A549 (cell line): Measurements from ENCODE around the gene SLC36A1. TPM values are rescaled to one million over a fixed set of nuclear protein-coding genes. Genes with fewer than 3 reads are reported as not detected.

Source experiments
- ATAC-seq, 2 experiments: fragments of 200-7000 bp in 1 of 2; fragments of >200 bp in 1 of 2; cut with Nextera tagmentation in 1 of 2; cut with Tn5 transposase in 1 of 2; 3 replicates each; pipeline versions ENCODE4 v1.8.0 to v1.9.1; 2018 to 2020; ENCODE audit warnings: mild to moderate bottlenecking in 1 of 2, moderate library complexity in 1 of 2
- CTCF ChIA-PET: fragments of 300-600 bp; sonication (Branson Sonifier 250); formaldehyde crosslinking; extraction: SDS; loops from one replicate; lab custom pipeline; 2021; ENCODE audit warnings: antibody characterized with exemption, inconsistent platforms; lab: Yijun Ruan, JAX
- POLR2A ChIA-PET: fragments of 350-600 bp; formaldehyde crosslinking; extraction: SDS; loops from one replicate; lab custom pipeline; 2021; ENCODE audit warnings: antibody characterized with exemption, inconsistent platforms; lab: Yijun Ruan, JAX
- DNase-seq, 2 experiments: peaks; one replicate each; pipeline versions ENCODE4 v3.0.0 to v3.0.0-alpha.2; 2011 to 2016; ENCODE audit warnings: low read depth in 1 of 2, low spot score in 1 of 2
- FAIRE-seq: peaks from 2 replicates; lab custom pipeline; 2011; peaks lifted over from hg19 to GRCh38; lab: Jason Lieb, UNC
- H3K27ac ChIP-seq, 2 experiments: fragments of >200 bp; sonication (Bioruptor Twin); formaldehyde crosslinking; 3 replicates each; pipeline ENCODE4 v1.5.1; 2016 to 2017
- H3K4me1 ChIP-seq: fragments of >200 bp; sonication (Bioruptor Twin); formaldehyde crosslinking; 3 replicates; pipeline ENCODE4 v1.6.1; 2016
- H3K4me2 ChIP-seq: fragments of >200 bp; sonication (Bioruptor Twin); formaldehyde crosslinking; 3 replicates; pipeline ENCODE4 v1.6.1; 2016
- H3K4me3 ChIP-seq: fragments of >200 bp; sonication (Bioruptor Twin); formaldehyde crosslinking; 3 replicates; pipeline ENCODE4 v1.5.1; 2016
- H3K9me3 ChIP-seq: fragments of >200 bp; sonication (Bioruptor Twin); formaldehyde crosslinking; 3 replicates; pipeline ENCODE4 v1.6.1; 2016
- BHLHE40 ChIP-seq: IDR thresholded peaks from 2 replicates; pipeline ENCODE4 v1.6.1; 2012; ENCODE audit warnings: low read depth, low read length, inconsistent platforms
- CBX2 ChIP-seq: fragments of 200-600 bp; sonication (generic); IDR thresholded peaks from 2 replicates; pipeline ENCODE4 v1.6.1; 2016; ENCODE audit warnings: low read depth, mild to moderate bottlenecking, borderline replicate concordance
- CEBPB ChIP-seq, 2 experiments: fragments of >200 bp in 1 of 2; sonication (Bioruptor Twin) in 1 of 2; formaldehyde crosslinking in 1 of 2; IDR thresholded peaks; 2 replicates each; pipeline ENCODE4 v1.6.1; 2012 to 2016
- CHD4 ChIP-seq: fragments of 200-600 bp; sonication (generic); IDR thresholded peaks from 2 replicates; pipeline ENCODE4 v1.6.1; 2016; ENCODE audit warnings: antibody characterized with exemption, mild to moderate bottlenecking, borderline replicate concordance
- FOSB ChIP-seq: fragments of 250-450 bp; sonication (Bioruptor Pico); IDR thresholded peaks from 2 replicates; pipeline ENCODE4 v1.5.0; 2020; ENCODE audit warnings: mild to moderate bottlenecking, moderate library complexity
- HEYL ChIP-seq: fragments of 250-450 bp; sonication (Bioruptor Pico); IDR thresholded peaks from 2 replicates; pipeline ENCODE4 v1.8.0; 2021; ENCODE audit warnings: mild to moderate bottlenecking, moderate library complexity
- JUN ChIP-seq, 2 experiments: fragments of >200 bp; sonication (Bioruptor Twin); formaldehyde crosslinking; IDR thresholded peaks; 2 replicates in 1 of 2; 3 replicates in 1 of 2; pipeline ENCODE4 v1.6.1; 2016 to 2017
- KDM5A ChIP-seq: fragments of 200-600 bp; sonication (generic); IDR thresholded peaks from 2 replicates; pipeline ENCODE4 v1.6.1; 2016; ENCODE audit warnings: antibody characterized with exemption, mild to moderate bottlenecking
- MAFK ChIP-seq: fragments of 450-650 bp; IDR thresholded peaks from 2 replicates; pipeline ENCODE4 v1.6.1; 2014; ENCODE audit not compliant: partially characterized antibody
- MAZ ChIP-seq: fragments of 150-350 bp; IDR thresholded peaks from 2 replicates; pipeline ENCODE4 v1.6.1; 2014; ENCODE audit warnings: antibody characterized with exemption, low read depth, low read length, borderline replicate concordance
- POLR2A ChIP-seq: IDR thresholded peaks from 2 replicates; pipeline ENCODE4 v1.6.1; 2012; ENCODE audit warnings: mild to moderate bottlenecking, low read length
- POLR2AphosphoS2 ChIP-seq: conservative IDR thresholded peaks from 2 replicates; pipeline ENCODE4 v1.6.1; 2012; ENCODE audit warnings: low read length, improper control_type of control experiment, inconsistent platforms
- RARB ChIP-seq: fragments of 250-450 bp; sonication (Bioruptor Pico); IDR thresholded peaks from 2 replicates; pipeline ENCODE4 v1.8.0; 2021; ENCODE audit warnings: mild to moderate bottlenecking, moderate library complexity
- RNF2 ChIP-seq: fragments of 200-600 bp; sonication (generic); IDR thresholded peaks from 2 replicates; pipeline ENCODE4 v1.6.1; 2016; ENCODE audit warnings: low read depth, mild to moderate bottlenecking, antibody characterized with exemption, moderate library complexity, borderline replicate concordance
- SREBF2 ChIP-seq: fragments of 450-650 bp; IDR thresholded peaks from 2 replicates; pipeline ENCODE4 v1.6.1; 2014; ENCODE audit warnings: mild to moderate bottlenecking, moderate library complexity
- ZC3H11A ChIP-seq: fragments of 450-650 bp; IDR thresholded peaks from 2 replicates; pipeline ENCODE4 v1.6.1; 2014; ENCODE audit warnings: antibody characterized with exemption, mild to moderate bottlenecking
- ZFP36 ChIP-seq: fragments of 450-650 bp; IDR thresholded peaks from 2 replicates; pipeline ENCODE4 v1.6.1; 2014; ENCODE audit warnings: borderline replicate concordance; ENCODE audit not compliant: partially characterized antibody
- ZNF302 ChIP-seq: fragments of 250-450 bp; sonication (Bioruptor Pico); IDR thresholded peaks from 2 replicates; pipeline ENCODE4 v1.9.0; 2021; ENCODE audit warnings: inconsistent platforms, mild to moderate bottlenecking, moderate library complexity
- WGBS: methylation state at CpG from one replicate; pipeline ENCODE4 v1.1.6; 2017; ENCODE audit errors: missing lambda C conversion rate; 5-methylcytosine and 5-hydroxymethylcytosine counted together
- polyA plus RNA-seq, 4 experiments: library from polyadenylated mRNA; depleted of rRNA in 3 of 4; stranded (reverse); fragments of >200 nt; fragmentation: RNase III in 1 of 4; extraction: RNeasy Plus Mini Kit Qiagen cat#74134 plus additional on column Dnase treatment in 1 of 4; gene quantifications; 2 replicates in 3 of 4; 3 replicates in 1 of 4; pipeline ENCODE4 v1.2.3, GENCODE V29; 2011 to 2017
- TF ChIP-seq, protein P1 (sequence below): IDR thresholded peaks from 2 replicates; pipeline ENCODE4 v1.6.1; 2012
- TF ChIP-seq, protein P2 (sequence below): IDR thresholded peaks from 2 replicates; pipeline ENCODE4 v1.6.1; 2012
- TF ChIP-seq, protein P3 (sequence below): fragments of 450-650 bp; IDR thresholded peaks from 2 replicates; pipeline ENCODE4 v1.6.1; 2014; ENCODE audit warnings: antibody characterized with exemption
- TF ChIP-seq, protein P4 (sequence below): fragments of 250-450 bp; sonication (Bioruptor Pico); IDR thresholded peaks from 2 replicates; pipeline ENCODE4 v1.5.0; 2021; ENCODE audit warnings: mild to moderate bottlenecking, moderate library complexity, borderline replicate concordance
- TF ChIP-seq, protein P5 (sequence below): fragments of 200-600 bp; sonication (generic); IDR thresholded peaks from 2 replicates; pipeline ENCODE4 v1.6.1; 2016; ENCODE audit warnings: antibody characterized with exemption, mild to moderate bottlenecking, moderate library complexity

The SLC36A1 gene
- polyA plus RNA-seq, 2 of the 4 experiments (the other 2 are of a cell fraction) = 7.4 to 10.8 TPM

DNA sequence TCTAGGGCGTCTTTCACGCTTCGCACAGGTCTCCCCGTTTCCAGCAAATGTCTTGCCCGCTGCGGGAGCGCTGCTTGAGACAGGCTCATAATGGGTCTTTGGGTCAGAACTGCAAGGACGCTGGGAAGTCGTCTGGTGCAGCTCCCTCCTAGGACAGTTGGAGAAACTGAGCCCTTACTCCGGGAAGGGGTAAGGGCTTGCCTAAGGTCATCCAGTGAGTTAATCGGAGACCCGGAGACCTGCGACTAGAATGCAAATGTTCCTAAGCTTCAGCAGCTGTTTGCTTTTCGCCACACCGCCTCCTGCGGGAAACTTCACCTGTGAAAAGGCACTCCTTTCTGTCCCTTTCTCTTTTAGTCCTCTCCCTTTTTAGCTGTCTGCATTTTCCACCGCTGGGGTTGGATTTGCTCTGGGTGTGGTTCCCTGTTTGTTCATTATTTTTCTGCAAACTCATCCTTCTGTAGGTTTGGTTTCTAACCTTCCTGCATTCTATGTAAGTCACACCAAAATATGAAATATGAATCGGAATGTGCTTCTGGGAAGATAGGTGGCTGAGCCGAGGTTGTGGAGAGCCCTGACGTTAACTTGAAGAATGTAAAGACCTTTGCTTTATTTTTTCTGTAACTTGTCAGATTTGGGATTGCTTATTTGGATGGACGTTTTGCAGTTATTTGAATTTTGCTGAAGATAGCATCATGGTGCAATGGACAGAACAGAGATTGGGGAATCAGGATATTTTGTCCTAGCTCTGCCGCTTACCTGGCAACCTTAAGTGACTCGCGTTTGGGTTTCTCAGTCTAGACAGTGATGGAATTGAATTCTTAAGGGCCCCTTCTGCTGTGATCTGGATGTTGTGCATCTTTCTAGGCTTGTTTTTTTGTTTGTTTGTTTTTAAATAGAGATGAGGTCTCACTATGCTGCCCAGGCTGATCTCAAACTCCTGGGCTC is 909 bp downstream of the SLC36A1 start:
- FAIRE-seq = no peak
- ChIA-PET CTCF (interaction anchor here (0.6 to 5.2 kb wide), 35 partner anchors 8 to 400 kb away, joined by 3 to 83 read pairs (median 5); partner anchors contain the start of gene GM2A), POLR2A (no interaction called here)
- peak in 1 of 2 experiments; percentile 13 for DNase-seq
- H3K9me3 ChIP-seq = no peaks in the 10 kb centered on the region
- TF ChIP-seq JUN (IDR thresholded peaks at IDR 0.05) = no peak
- TF ChIP-seq, protein P1, sequence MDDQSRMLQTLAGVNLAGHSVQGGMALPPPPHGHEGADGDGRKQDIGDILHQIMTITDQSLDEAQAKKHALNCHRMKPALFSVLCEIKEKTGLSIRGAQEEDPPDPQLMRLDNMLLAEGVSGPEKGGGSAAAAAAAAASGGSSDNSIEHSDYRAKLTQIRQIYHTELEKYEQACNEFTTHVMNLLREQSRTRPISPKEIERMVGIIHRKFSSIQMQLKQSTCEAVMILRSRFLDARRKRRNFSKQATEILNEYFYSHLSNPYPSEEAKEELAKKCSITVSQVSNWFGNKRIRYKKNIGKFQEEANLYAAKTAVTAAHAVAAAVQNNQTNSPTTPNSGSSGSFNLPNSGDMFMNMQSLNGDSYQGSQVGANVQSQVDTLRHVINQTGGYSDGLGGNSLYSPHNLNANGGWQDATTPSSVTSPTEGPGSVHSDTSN = no peak
- TF ChIP-seq SREBF2 = no peak
- TF ChIP-seq, protein P2, sequence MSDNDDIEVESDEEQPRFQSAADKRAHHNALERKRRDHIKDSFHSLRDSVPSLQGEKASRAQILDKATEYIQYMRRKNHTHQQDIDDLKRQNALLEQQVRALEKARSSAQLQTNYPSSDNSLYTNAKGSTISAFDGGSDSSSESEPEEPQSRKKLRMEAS = no peak
- no peak for TF ChIP-seq ZFP36
- no peak for TF ChIP-seq ZC3H11A
- no peak for TF ChIP-seq RARB
- TF ChIP-seq, all 56 proteins: peak for 0
- Histone ChIP-seq H3K27ac (peak overlapping the region; percentile 72 to 89), H3K4me1 (peaks cover 16% of the 10 kb centered on the region), H3K4me3 (peak overlapping the region; percentile 75), H3K4me2 (peak overlapping the region; percentile 92)
- 17% methylated on average over 22 of the region's 24 CpGs for WGBS
- peak; percentile 63 to 65 for ATAC-seq

DNA sequence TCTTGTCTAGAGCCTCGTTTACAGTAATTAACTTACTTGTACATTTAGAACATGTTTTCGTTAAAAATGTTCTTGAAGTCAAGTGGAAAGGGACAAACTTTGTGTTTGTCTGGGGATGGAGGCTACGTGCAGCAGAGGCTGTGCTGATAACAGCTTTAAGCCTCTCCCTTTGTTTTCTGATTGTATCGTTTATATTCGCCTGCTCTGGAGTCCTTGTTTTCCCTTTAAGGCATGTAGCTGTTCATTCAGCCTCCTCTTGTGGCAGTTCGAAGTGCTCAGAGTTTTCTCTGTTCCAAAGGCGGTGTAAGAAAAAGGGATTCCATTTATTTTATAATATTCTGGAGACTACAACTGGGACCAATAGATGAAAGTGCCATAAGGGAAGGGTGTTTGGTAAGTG is 1.9 kb downstream of the SLC36A1 start:
- FAIRE-seq = no peak
- no peak for DNase-seq
- Histone ChIP-seq H3K9me3 (no peaks in the 10 kb centered on the region), H3K4me1 (peaks cover 16% of the 10 kb centered on the region), H3K4me3 (no peak overlapping the region), H3K27ac (no peak overlapping the region), H3K4me2 (peak overlapping the region; percentile 92; the same call in 1 of the 3 replicates)
- WGBS = 85% methylated on average over 7 of the region's 7 CpGs
- TF ChIP-seq CHD4 = no peak
- no peak for TF ChIP-seq ZNF302 (CRISPR knock-in tag)
- TF ChIP-seq, protein P3, sequence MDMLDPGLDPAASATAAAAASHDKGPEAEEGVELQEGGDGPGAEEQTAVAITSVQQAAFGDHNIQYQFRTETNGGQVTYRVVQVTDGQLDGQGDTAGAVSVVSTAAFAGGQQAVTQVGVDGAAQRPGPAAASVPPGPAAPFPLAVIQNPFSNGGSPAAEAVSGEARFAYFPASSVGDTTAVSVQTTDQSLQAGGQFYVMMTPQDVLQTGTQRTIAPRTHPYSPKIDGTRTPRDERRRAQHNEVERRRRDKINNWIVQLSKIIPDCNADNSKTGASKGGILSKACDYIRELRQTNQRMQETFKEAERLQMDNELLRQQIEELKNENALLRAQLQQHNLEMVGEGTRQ = no peak
- no peak for TF ChIP-seq FOSB
- no peak for TF ChIP-seq POLR2A
- TF ChIP-seq CBX2 = no peak
- ATAC-seq = no peak
- POLR2A ChIA-PET = no interaction called here
- CTCF ChIA-PET = interaction anchor here (0.7 to 5.2 kb wide), 9 partner anchors 10 to 693 kb away, joined by 3 to 83 read pairs (median 10); no protein-coding TSS in a partner anchor

DNA sequence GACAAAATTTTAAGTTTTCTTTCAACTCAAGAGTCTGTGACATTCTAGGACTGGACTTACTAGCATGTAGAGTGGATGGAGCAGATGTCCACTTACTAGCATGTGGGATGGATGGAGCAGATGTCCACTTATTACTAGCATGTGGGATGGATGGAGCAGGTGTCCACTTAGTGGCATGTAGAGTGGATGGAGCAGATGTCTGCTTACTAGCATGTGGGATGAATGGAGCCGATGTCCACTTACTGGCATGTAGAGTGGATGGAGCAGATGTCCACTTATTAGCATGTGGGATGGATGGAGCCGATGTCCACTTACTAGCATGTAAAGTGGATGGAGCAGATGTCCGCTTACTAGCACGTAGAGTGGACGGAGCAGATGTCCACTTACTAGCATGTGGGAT is 2.4 kb downstream of the SLC36A1 start:
- Histone ChIP-seq H3K27ac (no peak overlapping the region), H3K9me3 (no peaks in the 10 kb centered on the region), H3K4me3 (no peak overlapping the region), H3K4me1 (peaks cover 16% of the 10 kb centered on the region), H3K4me2 (no peak overlapping the region)
- FAIRE-seq (no peak), DNase-seq (no peak), ATAC-seq (no peak)
- WGBS = 95% methylated on average over 5 of the region's 5 CpGs
- POLR2A ChIA-PET = no interaction called here
- CTCF ChIA-PET = interaction anchor here (0.9 to 5.2 kb wide), 6 partner anchors 10 to 693 kb away, joined by 3 to 83 read pairs (median 7); no protein-coding TSS in a partner anchor
- no peak for TF ChIP-seq MAFK
- TF ChIP-seq, protein P3 = no peak
- no peak for TF ChIP-seq KDM5A
- TF ChIP-seq FOSB = no peak
- TF ChIP-seq, protein P4, sequence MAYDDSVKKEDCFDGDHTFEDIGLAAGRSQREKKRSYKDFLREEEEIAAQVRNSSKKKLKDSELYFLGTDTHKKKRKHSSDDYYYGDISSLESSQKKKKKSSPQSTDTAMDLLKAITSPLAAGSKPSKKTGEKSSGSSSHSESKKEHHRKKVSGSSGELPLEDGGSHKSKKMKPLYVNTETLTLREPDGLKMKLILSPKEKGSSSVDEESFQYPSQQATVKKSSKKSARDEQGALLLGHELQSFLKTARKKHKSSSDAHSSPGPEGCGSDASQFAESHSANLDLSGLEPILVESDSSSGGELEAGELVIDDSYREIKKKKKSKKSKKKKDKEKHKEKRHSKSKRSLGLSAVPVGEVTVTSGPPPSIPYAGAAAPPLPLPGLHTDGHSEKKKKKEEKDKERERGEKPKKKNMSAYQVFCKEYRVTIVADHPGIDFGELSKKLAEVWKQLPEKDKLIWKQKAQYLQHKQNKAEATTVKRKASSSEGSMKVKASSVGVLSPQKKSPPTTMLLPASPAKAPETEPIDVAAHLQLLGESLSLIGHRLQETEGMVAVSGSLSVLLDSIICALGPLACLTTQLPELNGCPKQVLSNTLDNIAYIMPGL = no peak
- TF ChIP-seq, protein P5, sequence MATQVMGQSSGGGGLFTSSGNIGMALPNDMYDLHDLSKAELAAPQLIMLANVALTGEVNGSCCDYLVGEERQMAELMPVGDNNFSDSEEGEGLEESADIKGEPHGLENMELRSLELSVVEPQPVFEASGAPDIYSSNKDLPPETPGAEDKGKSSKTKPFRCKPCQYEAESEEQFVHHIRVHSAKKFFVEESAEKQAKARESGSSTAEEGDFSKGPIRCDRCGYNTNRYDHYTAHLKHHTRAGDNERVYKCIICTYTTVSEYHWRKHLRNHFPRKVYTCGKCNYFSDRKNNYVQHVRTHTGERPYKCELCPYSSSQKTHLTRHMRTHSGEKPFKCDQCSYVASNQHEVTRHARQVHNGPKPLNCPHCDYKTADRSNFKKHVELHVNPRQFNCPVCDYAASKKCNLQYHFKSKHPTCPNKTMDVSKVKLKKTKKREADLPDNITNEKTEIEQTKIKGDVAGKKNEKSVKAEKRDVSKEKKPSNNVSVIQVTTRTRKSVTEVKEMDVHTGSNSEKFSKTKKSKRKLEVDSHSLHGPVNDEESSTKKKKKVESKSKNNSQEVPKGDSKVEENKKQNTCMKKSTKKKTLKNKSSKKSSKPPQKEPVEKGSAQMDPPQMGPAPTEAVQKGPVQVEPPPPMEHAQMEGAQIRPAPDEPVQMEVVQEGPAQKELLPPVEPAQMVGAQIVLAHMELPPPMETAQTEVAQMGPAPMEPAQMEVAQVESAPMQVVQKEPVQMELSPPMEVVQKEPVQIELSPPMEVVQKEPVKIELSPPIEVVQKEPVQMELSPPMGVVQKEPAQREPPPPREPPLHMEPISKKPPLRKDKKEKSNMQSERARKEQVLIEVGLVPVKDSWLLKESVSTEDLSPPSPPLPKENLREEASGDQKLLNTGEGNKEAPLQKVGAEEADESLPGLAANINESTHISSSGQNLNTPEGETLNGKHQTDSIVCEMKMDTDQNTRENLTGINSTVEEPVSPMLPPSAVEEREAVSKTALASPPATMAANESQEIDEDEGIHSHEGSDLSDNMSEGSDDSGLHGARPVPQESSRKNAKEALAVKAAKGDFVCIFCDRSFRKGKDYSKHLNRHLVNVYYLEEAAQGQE = no peak
- no peak for TF ChIP-seq HEYL (CRISPR knock-in tag)
- no peak for TF ChIP-seq ZC3H11A
- TF ChIP-seq POLR2A = no peak
- no peak for TF ChIP-seq RNF2
- no peak for TF ChIP-seq CEBPB (IDR thresholded peaks at IDR 0.05)
- no peak for TF ChIP-seq BHLHE40
- TF ChIP-seq POLR2AphosphoS2 = no peak
- no peak for TF ChIP-seq MAZ
